HG03378 (cell line): ENCODE measurements around the gene LALBA.
"Not testable (repeated sequence)": the region's sequence is repeated elsewhere in the genome, so short reads cannot be mapped to it uniquely, and the experiment has no call there.

ENCODE experiments used
- ATAC-seq: cut with Tn5 transposase; IDR thresholded peaks from one replicate; pipeline ENCODE4 v1.9.1; 2021; ENCODE audit warnings: mild to moderate bottlenecking, moderate library complexity; ENCODE audit not compliant: unreplicated experiment

Gene LALBA

DNA sequence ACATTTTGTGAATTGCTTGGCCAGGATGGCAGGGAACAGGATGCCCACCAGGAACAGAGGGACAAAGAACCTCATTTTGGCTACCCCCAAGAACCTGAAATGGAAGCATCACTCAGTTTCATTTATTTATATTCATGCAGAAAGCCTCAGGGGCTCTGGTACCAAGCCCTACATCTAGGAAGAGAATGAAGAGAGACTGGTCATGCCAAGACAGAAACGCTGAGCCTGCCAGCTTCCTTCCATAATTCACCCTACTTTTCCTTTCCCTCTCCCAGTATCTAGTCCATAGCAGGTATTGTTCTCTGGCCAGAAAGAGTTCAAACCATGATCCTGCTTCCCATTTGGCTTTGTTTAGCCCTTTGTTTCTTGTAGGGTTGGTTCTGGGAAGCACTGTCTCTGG, at the start of gene LALBA:
Gene LALBA, minus strand, starts transcription at position 101 of the 400 bp plus-strand sequence. Its CDS starts 26 bp downstream, at position 75.
- no peak for ATAC-seq

DNA sequence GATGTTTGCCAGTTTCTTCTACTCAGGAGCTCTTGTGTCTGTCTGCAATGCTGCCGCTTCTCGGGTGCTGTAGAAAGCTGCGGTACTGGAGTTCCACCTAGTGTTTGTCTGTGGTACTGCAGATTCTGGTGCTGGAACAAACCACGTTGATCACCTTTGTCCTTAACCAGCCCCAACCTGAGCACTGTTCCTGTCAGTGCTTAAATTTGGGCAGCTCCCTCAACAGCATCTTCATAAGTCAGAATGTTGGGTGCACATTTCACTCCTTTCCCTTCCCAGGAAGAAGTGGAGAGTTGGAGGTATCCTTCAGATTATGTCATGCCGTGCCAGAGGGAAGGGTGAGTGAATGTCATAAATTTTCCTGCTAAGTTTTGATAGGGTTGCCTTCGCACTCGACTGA, 48.7 kb upstream of the LALBA start:
- ATAC-seq: no peak

DNA sequence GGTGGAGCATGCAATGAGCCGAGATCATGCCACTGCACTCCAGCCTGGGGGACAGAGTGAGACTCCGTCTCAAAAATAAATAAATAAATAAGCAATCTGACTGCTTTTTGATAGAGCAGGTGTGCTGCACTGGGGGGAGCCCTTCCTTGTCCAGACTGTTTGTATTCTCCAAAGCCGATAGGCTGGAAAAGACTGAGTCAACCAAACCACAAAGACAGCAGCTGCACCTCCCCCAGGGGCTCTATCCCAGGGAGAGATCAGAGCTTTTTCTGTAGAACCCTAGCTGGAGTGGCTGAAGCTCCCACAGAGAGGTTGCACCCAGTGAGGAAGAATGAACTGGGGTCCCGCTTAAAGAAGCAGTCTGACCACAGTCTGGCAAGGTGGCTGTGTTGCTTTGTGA, 45.8 kb upstream of the LALBA start:
- ATAC-seq: no peak

GRCh38 chr12:48613321-48613720, 43.5 kb upstream of the LALBA start:
- no peak for ATAC-seq

GRCh38 chr12:48602192-48602989, 32.5 kb upstream of the LALBA start:
- no peak for ATAC-seq

- peak; percentile 70 for ATAC-seq
Measured at GRCh38 chr12:48601013-48601756, 31.3 kb upstream of the LALBA start.

DNA sequence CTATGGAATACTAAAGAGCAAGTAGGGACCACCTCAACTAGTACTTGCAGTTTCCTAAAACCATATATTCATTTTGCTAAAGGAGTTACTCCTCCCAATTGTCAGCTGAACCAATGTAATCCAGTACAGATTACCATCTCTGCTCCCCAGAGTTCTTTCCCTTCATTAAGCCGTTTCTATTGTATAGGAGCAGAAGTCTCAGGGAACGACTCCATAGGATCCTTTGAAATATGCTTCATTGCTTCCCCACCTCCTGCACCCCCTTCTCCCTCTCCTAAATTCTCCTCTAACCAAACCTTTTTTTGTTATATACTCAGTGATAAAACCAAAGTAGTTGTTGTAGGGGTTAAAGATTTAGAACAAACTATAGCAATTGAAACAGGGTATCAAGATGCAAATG, 30.7 kb upstream of the LALBA start:
- ATAC-seq: no peak

- no peak for ATAC-seq
Measured at GRCh38 chr12:48592591-48593086, 22.8 kb upstream of the LALBA start.

GRCh38 chr12:48586361-48586760, 16.5 kb upstream of the LALBA start:
- no peak for ATAC-seq

DNA sequence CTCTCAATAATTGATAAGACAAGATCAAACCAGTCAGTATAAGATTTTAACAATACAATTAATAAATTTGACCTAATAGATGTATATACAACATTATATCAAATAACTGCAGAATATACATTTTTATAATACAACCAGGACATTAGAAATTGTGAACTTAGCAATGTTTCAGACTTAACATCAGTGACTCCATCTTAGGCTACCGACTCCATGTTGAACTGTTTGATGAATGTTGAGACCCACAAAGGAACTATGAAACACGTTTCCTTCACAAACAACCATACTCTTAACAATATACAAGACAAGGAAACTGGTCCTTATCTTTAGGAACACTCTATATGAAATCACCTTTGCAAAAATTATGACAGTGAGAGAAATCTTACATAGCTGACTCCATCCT, 13.9 kb upstream of the LALBA start:
- no peak for ATAC-seq

- no peak for ATAC-seq
Measured at GRCh38 chr12:48580831-48581230, 11.0 kb upstream of the LALBA start.

GRCh38 chr12:48572326-48572725, 2.5 kb upstream of the LALBA start:
- no peak for ATAC-seq

DNA sequence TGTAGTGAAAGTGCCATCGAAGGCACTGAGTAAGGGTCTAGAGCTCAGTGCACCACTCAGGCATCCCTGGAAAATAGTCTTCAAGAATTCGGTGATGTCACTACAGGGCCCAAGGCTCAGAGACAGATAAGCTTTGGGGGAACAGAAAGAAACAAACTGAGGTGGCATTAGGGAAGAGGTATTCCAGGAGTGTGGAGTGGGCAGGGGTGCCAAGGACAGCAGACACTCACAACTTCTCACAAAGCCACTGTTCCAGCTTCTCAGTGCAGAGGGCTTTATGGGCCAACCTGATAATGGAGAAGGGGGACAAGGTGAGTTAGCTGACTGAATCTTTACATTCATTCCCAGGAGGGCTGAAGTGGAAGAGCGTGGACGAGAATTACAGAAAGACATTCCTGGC, 2.1 kb downstream of the LALBA start:
- no peak for ATAC-seq

- no peak for ATAC-seq
Measured at GRCh38 chr12:48557919-48558318, 11.9 kb downstream of the LALBA start.

DNA sequence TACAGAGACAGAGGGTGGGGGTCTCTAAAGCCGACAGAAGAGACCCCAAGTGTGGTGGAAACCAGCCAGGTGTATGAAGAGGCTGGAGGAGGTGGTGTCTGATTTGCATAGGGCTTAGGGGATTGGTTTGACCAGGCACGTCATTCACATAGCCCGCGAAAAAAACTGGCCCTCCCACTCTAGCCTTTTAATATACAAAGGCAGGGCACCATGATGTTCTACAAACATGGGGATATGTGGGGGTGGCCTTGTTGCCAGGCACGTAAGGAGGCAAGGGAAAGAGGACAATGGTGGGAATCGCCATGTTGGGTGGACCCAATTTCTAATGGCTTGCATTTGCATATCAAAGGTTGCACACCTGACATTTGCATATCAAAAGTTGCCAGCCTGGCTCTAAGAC, 13.2 kb downstream of the LALBA start:
- no peak for ATAC-seq

DNA sequence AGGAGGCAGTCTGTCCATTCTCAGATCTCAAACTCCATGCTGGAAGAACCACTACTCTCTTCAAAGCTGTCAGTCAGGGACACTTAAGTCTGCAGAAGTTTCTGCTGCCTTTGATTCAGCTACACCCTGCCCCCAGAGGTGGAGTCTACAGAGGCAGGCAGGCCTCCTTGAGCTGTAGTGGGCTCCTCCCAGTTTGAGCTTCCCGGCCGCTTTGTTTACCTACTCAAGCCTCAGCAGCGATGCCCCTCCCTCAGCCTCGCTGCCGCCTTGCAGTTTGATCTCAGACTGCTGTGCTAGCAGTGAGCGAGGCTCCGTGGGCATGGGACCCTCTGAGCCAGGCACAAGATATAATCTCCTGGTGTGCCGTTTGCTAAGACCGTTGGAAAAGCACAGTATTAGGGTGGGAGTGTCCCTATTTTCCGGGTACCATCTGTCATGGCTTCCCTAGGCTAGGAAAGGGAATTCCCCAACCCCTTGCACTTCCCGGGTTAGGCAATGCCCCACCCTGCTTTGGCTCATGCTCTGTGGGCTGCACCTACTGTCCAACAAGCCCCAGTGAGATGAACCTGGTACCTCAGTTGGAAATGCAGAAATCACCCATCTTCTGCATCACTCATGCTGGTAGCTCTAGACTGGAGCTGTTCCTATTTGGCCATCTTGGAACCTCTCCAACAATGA, 16.0 kb downstream of the LALBA start:
- not testable (repeated sequence) for ATAC-seq

- ATAC-seq: not testable (repeated sequence)
Measured at GRCh38 chr12:48551636-48552035, 18.2 kb downstream of the LALBA start.

DNA sequence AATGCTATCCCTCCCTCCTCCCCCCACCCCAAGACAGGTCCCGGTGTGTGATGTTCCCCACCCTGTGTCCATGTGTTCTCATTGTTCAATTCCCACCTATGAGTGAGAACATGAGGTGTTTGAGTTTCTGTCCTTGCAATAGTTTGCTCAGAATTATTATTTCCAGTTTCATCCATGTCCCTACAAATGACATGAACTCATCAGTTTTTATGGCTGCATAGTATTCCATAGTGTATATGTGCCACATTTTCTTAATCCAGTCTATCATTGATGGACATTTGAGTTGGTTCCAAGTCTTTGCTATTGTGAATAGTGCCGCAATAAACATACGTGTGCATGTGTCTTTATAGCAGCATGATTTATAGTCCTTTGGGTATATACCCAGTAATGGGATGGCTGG, 22.8 kb downstream of the LALBA start:
- ATAC-seq: not testable (repeated sequence)

GRCh38 chr12:48545833-48546469, 23.9 kb downstream of the LALBA start:
- ATAC-seq: no peak

GRCh38 chr12:48542300-48542928, 27.4 kb downstream of the LALBA start:
- no peak for ATAC-seq

- ATAC-seq: no peak
Measured at GRCh38 chr12:48536602-48537001, 33.2 kb downstream of the LALBA start.
